Measurements from ENCODE around the gene ZNF629.

The ZNF629 gene

GRCh38 chr16:30747331-30747730, 39.7 kb downstream of the ZNF629 start:
- no peak for DNase-seq

- DNase-seq = peak; percentile 43 to 58 (median 55)
Measured at GRCh38 chr16:30746638-30747175, 40.3 kb downstream of the ZNF629 start.

- DNase-seq = no peak
Measured at GRCh38 chr16:30745082-30745481, 41.9 kb downstream of the ZNF629 start.

GRCh38 chr16:30744183-30744582, 42.8 kb downstream of the ZNF629 start:
- DNase-seq = no peak

GRCh38 chr16:30743716-30744115, 43.3 kb downstream of the ZNF629 start:
- DNase-seq = no peak

GRCh38 chr16:30741461-30741914, 45.5 kb downstream of the ZNF629 start:
- DNase-seq = peak; percentile 47 to 56 (median 55)

GRCh38 chr16:30740364-30741251, 46.4 kb downstream of the ZNF629 start:
- DNase-seq = no peak

- DNase-seq = no peak
Measured at GRCh38 chr16:30738984-30739951, 47.7 kb downstream of the ZNF629 start.

- no peak for DNase-seq
Measured at GRCh38 chr16:30737794-30738648, 49.0 kb downstream of the ZNF629 start.

GRCh38 chr16:30736995-30737793, 49.8 kb downstream of the ZNF629 start:
- no peak for DNase-seq

- DNase-seq = no peak
Measured at GRCh38 chr16:30731411-30731810, 55.6 kb downstream of the ZNF629 start.

GRCh38 chr16:30728899-30729672, 57.9 kb downstream of the ZNF629 start:
- peak; percentile 86 to 87 (median 87) for DNase-seq

Measured in suppressor macrophage treated with lipopolysaccharide for 1 hour (primary cell).